C4-2B (cell line): Measurements from ENCODE around the gene PRPF39.

ENCODE experiments used
- ZFX ChIP-seq: fragments of 450-650 bp; IDR thresholded peaks from 2 replicates; pipeline ENCODE4 v1.6.1; 2017
- TF ChIP-seq, protein P1 (sequence below): fragments of 450-650 bp; conservative IDR thresholded peaks from 2 replicates; pipeline ENCODE4 v1.5.1; 2017; ENCODE audit warnings: mild to moderate bottlenecking

DNA sequence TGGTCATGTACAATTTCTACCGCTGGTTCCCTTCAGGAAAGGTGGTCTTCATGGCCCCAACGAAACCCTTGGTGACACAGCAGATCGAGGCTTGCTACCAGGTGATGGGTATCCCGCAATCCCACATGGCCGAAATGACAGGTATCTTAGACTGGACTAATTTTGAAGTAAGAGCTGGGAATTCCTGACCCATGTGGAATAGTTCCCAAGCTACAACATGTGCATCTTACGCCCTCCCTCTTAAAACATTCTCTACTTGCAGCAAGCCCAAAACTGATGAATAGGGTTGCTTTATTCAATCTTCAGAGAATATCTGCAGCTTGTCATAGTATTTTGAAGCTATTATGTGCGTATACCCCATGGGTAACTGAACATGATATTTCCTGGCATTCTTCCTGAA, 52.5 kb downstream of the PRPF39 start:
- TF ChIP-seq, protein P1, sequence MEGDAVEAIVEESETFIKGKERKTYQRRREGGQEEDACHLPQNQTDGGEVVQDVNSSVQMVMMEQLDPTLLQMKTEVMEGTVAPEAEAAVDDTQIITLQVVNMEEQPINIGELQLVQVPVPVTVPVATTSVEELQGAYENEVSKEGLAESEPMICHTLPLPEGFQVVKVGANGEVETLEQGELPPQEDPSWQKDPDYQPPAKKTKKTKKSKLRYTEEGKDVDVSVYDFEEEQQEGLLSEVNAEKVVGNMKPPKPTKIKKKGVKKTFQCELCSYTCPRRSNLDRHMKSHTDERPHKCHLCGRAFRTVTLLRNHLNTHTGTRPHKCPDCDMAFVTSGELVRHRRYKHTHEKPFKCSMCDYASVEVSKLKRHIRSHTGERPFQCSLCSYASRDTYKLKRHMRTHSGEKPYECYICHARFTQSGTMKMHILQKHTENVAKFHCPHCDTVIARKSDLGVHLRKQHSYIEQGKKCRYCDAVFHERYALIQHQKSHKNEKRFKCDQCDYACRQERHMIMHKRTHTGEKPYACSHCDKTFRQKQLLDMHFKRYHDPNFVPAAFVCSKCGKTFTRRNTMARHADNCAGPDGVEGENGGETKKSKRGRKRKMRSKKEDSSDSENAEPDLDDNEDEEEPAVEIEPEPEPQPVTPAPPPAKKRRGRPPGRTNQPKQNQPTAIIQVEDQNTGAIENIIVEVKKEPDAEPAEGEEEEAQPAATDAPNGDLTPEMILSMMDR: no peak
- TF ChIP-seq ZFX: no peak
